ENCODE measurements around the gene ACSM3. TPM values are rescaled to one million over a fixed set of nuclear protein-coding genes. Genes with fewer than 3 reads are reported as not detected.
A peak's percentile ranks its signal among the peaks of the same experiment; 100 is the strongest.

Gene ACSM3
- total and polyA plus RNA-seq, 9 of the 15 experiments (the other 6 are each of a cell fraction or from before 2014, with no cell fraction given), result 112 to 420 (median 182) TPM

- TF ChIP-seq NFATC3 (IDR thresholded peaks at IDR 0.05) (no peak), BMI1 (IDR thresholded peaks at IDR 0.05; ENCODE audit: low read length) (no peak), NFYB (IDR thresholded peaks at IDR 0.05; ENCODE audit: extremely low read depth, insufficient read length) (peak; percentile 60), HMG20A (CRISPR knock-in tag; conservative IDR thresholded peaks at IDR 0.05) (no peak), CAMTA2 (CRISPR knock-in tag; conservative IDR thresholded peaks at IDR 0.05) (no peak), LCOR (CRISPR knock-in tag; IDR thresholded peaks at IDR 0.05) (0 out of 2 replicates have a peak, but pooled peaks have one; percentile 66), ZNF41 (CRISPR knock-in tag; conservative IDR thresholded peaks at IDR 0.05) (0 out of 2 replicates have a peak, but pooled peaks have one; percentile 42), SIX5 (IDR thresholded peaks at IDR 0.05; ENCODE audit: borderline replicate concordance in 1 of 2, insufficient read depth in 1 of 2, low read depth in 1 of 2, low read length in 2 of 2) (no peak), DIDO1 (tag; IDR thresholded peaks at IDR 0.05; ENCODE audit: low read depth) (0 out of 2 replicates have a peak, but pooled peaks have one; percentile 7), ZFP1 (CRISPR knock-in tag; IDR thresholded peaks at IDR 0.05) (no peak), SNIP1 (IDR thresholded peaks at IDR 0.05; ENCODE audit: low read depth) (no peak), HOXB6 (CRISPR knock-in tag; IDR thresholded peaks at IDR 0.05; ENCODE audit: borderline replicate concordance) (no peak), HCFC1 (IDR thresholded peaks at IDR 0.05; ENCODE audit: low read depth, low read length) (no peak), ZNF766 (CRISPR knock-in tag; conservative IDR thresholded peaks at IDR 0.05) (peak; percentile 85; the same call in 1 of the 2 replicates), TCF3 (CRISPR knock-in tag; IDR thresholded peaks at IDR 0.05) (no peak), EP300 (IDR thresholded peaks at IDR 0.05; ENCODE audit: low read length) (peak; percentile 29; the same call in 1 of the 2 replicates), KLF6 (CRISPR knock-in tag; IDR thresholded peaks at IDR 0.05; ENCODE audit: borderline replicate concordance) (peak; percentile 32; the same call in 1 of the 2 replicates), ZNF778 (CRISPR knock-in tag; IDR thresholded peaks at IDR 0.05) (no peak), FOXK2 (conservative IDR thresholded peaks at IDR 0.05 in 1 of 2, IDR thresholded peaks at IDR 0.05 in 1 of 2; ENCODE audit: low read depth in 2 of 2) (peak in 1 of 2 experiments; percentile 50; a peak in 2 of 4 replicates), EZH2 (IDR thresholded peaks at IDR 0.05; ENCODE audit: borderline replicate concordance, low read depth, low read length) (no peak), ZNF431 (CRISPR knock-in tag; IDR thresholded peaks at IDR 0.05) (no peak), CHD4 (IDR thresholded peaks at IDR 0.05; ENCODE audit: insufficient read depth, insufficient replicate concordance, low read depth, low read length, poor library complexity, severe bottlenecking) (no peak)
- TF ChIP-seq, protein P1, sequence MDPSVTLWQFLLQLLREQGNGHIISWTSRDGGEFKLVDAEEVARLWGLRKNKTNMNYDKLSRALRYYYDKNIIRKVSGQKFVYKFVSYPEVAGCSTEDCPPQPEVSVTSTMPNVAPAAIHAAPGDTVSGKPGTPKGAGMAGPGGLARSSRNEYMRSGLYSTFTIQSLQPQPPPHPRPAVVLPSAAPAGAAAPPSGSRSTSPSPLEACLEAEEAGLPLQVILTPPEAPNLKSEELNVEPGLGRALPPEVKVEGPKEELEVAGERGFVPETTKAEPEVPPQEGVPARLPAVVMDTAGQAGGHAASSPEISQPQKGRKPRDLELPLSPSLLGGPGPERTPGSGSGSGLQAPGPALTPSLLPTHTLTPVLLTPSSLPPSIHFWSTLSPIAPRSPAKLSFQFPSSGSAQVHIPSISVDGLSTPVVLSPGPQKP (CRISPR knock-in tag; IDR thresholded peaks at IDR 0.05), result no peak
- TF ChIP-seq, protein P2, sequence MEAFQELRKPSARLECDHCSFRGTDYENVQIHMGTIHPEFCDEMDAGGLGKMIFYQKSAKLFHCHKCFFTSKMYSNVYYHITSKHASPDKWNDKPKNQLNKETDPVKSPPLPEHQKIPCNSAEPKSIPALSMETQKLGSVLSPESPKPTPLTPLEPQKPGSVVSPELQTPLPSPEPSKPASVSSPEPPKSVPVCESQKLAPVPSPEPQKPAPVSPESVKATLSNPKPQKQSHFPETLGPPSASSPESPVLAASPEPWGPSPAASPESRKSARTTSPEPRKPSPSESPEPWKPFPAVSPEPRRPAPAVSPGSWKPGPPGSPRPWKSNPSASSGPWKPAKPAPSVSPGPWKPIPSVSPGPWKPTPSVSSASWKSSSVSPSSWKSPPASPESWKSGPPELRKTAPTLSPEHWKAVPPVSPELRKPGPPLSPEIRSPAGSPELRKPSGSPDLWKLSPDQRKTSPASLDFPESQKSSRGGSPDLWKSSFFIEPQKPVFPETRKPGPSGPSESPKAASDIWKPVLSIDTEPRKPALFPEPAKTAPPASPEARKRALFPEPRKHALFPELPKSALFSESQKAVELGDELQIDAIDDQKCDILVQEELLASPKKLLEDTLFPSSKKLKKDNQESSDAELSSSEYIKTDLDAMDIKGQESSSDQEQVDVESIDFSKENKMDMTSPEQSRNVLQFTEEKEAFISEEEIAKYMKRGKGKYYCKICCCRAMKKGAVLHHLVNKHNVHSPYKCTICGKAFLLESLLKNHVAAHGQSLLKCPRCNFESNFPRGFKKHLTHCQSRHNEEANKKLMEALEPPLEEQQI (IDR thresholded peaks at IDR 0.05), result peak; percentile 55
Measured at GRCh38 chr16:20763461-20764232, at the start of gene ACSM3 (continued).

Data from K562 (cell line).